Gastroesophageal sphincter (tissue), 3 donors: ENCODE data around the gene REST.

Source experiments
- EP300 ChIP-seq: sonication (generic); formaldehyde crosslinking; IDR thresholded peaks from one replicate; pipeline ENCODE4 v1.6.1; 2017; ENCODE audit warnings: antibody characterized with exemption, mild to moderate bottlenecking
- POLR2A ChIP-seq, 2 donors: fragments of 450-650 bp; IDR thresholded peaks; one replicate each; pipeline ENCODE4 v1.6.1; 2017; ENCODE audit warnings: antibody characterized with exemption in 2 of 2, mild to moderate bottlenecking in 2 of 2, moderate library complexity in 1 of 2
- POLR2AphosphoS5 ChIP-seq: sonication (generic); formaldehyde crosslinking; IDR thresholded peaks from one replicate; pipeline ENCODE4 v1.6.1; 2017; ENCODE audit warnings: antibody characterized with exemption
- TF ChIP-seq, protein P1 (sequence below), 4 experiments: fragments of 200-600 bp in 2 of 4; fragments of 450-650 bp in 2 of 4; sonication (generic) in 1 of 4; IDR thresholded peaks; one replicate each; pipeline ENCODE4 v1.5.1; 2017 to 2019; ENCODE audit warnings: antibody characterized with exemption in 4 of 4, mild to moderate bottlenecking in 2 of 4, moderate library complexity in 2 of 4

DNA sequence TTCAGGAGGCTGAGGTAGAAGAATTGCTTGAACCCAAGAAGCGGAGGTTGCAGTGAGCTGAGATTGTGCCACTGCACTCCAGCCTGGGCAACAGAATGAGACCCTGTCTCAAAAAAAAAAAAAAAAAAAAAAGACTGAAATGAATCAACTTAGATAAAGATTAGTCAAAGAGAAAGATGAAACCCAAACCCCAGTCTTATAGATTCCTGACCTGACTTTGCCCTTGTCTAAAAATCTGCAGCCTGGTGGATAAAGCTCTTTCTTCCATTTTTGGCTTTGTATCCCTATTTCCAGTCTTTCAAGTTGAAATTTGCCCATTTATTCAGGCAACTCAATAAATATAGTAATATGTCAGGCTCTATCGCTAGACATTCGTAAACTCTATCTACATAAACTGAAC is 46.9 kb upstream of the REST start:
- TF ChIP-seq EP300 (no peak), POLR2A (IDR thresholded peaks at IDR 0.05) (no peak), POLR2AphosphoS5 (no peak)
- TF ChIP-seq, protein P1, sequence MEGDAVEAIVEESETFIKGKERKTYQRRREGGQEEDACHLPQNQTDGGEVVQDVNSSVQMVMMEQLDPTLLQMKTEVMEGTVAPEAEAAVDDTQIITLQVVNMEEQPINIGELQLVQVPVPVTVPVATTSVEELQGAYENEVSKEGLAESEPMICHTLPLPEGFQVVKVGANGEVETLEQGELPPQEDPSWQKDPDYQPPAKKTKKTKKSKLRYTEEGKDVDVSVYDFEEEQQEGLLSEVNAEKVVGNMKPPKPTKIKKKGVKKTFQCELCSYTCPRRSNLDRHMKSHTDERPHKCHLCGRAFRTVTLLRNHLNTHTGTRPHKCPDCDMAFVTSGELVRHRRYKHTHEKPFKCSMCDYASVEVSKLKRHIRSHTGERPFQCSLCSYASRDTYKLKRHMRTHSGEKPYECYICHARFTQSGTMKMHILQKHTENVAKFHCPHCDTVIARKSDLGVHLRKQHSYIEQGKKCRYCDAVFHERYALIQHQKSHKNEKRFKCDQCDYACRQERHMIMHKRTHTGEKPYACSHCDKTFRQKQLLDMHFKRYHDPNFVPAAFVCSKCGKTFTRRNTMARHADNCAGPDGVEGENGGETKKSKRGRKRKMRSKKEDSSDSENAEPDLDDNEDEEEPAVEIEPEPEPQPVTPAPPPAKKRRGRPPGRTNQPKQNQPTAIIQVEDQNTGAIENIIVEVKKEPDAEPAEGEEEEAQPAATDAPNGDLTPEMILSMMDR (IDR thresholded peaks at IDR 0.05), result no peak
